Stimulated activated CD4-positive, alpha-beta T cell treated with anti-CD3 and anti-CD28 coated beads, Interleukin-4, amount 100 ng/mL, for 48 hours (primary cell): ENCODE data around the gene CACNB4.
"Not testable (repeated sequence)": the region's sequence is repeated elsewhere in the genome, so short reads cannot be mapped to it uniquely, and the experiment has no call there.

Experiments used
- DNase-seq, 2 donors: peaks; one replicate each; pipeline ENCODE4 v3.0.0-alpha.2; 2020; ENCODE audit warnings: low read depth in 2 of 2

Gene CACNB4

DNA sequence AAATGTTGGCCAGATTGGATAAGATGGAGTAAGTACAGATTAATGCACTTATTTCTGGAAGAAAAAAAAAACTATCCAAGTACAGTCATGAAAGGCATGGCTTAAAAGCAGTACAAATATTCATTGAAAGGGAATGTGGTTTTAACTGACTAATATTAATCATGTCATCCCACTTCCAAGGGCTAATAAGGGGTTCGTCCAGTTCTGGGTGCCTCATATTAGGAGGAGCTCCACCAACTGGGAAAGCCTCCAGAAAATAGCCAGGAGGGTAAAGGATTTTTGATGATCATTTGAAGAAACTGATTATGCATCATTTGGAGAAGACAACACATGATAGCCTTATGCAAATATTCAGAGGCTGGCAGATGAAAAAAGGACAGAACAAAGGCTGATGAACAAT lies 155.4 kb downstream of the CACNB4 start:
- DNase-seq: no peak

GRCh38 chr2:151942540-151943205 lies 156.2 kb downstream of the CACNB4 start:
- DNase-seq: not testable (repeated sequence)

- DNase-seq: no peak
Observed at GRCh38 chr2:151937966-151938365, 160.9 kb downstream of the CACNB4 start.

DNA sequence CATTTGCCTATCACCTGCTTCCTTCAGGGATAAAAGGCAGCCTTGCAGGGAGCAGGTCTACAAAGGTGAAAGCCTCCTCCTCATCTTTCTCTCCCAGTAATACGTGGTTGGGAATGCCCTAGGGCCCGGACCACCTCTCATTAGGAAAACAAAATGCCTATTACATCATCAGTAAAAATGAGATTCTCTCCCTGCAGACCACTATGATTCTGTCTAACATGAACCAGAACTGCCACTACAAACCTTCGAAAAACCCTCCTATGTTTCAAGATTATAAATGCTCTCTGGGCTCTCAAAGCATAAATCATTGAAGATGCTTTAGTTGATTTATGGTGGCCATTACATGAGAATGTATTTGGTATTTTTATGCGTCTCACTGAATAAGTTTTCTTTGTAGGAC lies 162.2 kb downstream of the CACNB4 start:
- DNase-seq: no peak

DNA sequence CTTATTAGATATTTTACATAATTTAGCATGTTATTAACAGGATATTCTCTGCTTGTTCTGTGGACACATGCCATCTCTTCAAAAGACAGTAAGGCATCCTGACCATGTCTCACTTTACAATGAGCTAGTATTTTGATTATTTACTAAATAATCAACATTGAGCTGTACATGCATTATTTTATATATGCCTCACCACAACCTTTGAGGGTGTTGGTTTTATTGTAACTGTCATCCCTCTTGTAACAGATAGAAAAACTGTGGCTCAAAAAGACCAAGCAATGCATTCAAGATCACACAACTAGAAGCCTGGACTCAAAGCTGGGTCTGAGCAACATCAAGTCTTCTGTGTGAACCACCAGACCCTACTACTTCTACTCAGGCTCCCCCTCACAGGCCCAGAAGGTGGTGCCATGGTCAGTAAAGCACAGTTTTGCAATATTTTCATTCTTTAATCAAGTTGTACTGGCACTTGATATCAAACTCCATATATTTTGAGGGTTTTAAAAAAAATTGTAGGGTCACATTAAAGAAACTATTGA lies 165.5 kb downstream of the CACNB4 start:
- no peak for DNase-seq

- no peak for DNase-seq
Observed at GRCh38 chr2:151931756-151932155, 167.1 kb downstream of the CACNB4 start.

DNA sequence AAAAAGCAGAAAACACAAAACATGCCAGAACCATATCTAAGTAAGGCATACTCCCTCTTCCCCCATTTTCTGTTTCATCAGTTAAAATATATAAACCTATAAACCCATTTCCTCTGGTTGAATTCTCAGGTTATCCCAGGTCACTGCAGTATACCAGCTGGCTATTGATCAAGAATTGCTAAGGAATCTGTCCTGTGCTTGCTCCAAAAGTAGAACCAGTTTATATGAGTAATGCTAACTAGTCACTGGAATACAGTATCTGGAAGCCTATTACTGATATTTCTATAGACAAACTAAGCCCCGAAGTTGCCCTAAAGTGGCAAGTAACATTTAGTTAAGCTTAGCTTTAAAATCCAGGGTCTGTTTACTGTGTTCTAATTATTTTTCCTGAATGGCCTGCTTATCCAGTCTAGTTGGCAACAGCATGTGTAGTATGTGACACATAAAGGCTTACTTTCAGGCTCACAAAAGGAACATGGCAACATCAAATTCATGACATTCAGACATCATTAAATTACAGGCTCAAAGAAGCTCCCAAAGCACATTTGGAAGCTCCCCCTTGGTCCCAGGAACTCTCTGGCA lies 167.7 kb downstream of the CACNB4 start:
- DNase-seq: no peak

DNA sequence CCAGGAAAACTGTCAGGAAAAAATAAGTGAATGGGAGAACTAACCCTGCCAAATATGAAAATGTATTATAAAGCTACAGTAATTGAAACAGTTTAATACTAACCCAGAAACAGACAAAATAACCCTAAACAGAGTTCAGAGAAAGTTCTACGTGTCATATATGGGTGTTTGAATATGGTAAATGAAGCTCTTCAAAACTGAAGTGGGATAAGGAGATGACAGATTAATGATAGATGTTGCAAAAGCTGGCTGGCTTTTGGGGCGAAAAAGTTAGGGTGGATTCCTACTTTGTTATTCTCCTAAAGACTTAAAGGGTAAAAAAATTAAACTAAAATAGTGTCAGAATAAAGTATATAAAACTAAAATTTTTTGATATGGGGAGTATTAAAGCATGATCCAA lies 168.8 kb downstream of the CACNB4 start:
- DNase-seq: no peak

GRCh38 chr2:151928380-151928779 lies 170.5 kb downstream of the CACNB4 start:
- DNase-seq: no peak

GRCh38 chr2:151927501-151928221 lies 171.2 kb downstream of the CACNB4 start:
- DNase-seq: no peak

DNA sequence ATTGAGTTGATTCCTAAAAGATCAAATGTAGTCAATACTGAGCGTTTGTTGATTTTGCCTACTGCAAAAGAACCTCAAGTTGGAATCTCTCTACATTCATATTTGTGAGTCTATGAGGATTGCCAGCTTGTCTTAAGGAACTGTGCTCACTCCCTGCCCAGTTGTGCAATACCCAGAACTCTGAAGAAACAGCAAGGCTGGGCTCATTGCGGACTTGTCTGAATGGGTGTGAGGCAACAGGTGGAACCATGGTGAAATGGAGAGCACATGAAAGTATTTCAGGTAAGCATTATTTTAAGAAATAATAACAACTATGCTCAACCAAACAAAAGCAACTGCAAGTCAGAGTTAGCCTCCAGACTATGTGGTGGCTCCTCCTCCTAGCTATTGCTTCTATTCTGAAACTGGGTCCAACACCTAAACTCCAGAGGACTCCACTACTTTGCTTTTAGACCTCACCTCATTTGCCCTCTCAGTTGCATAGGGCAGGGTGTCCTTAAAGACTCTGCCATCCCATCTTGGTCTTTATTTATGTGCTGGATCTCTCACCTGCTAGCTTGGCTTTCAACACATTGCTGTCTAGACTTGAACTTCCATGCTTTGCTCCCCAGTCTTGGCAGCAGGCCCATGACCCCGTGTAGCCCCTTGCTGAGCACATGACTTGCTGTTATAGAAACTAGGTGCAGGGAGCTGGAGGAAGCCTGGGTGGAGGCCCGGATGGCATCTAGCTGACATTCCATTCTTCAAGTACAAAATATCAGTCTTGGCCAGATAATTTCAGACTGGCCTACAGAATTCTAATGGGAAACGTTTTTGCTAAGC lies 175.8 kb downstream of the CACNB4 start:
- DNase-seq: no peak

DNA sequence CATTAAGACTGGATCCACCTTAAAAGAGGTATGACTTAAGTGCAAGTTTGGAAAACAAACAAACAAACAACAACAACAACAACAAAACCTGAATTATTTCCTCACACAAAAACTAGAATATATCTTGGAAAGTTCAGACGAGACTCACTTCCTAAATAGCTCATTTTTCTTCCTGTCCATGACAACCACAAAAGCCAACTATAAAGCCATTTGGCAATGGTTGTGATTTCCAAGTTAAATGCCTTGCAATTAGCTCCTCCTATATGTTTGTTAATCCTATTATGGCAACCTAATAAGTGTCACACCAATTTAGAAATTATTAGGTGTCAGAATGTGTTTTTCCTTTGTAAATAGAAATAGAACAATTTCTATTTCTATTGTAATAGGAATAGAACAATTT lies 179.1 kb downstream of the CACNB4 start:
- DNase-seq: no peak

DNA sequence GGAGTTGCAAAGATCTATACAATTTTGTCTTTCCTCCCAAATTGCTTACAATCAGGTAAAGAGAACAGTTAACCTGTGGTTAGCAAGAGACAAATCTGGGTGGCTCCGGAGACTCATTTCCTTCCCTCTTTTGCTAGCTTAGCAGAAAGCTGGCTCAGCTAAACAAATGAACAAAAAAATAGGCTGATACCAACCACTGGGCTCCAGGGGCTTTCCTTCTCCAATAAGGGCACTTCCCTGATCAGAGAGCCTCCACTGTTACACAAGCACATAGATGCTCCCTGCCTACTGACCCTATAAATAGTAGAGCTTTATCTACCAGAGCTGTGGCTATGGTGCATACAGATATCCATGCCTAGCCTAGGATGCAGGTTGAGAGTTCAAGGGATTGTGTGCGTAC lies 180.5 kb downstream of the CACNB4 start:
- no peak for DNase-seq

- no peak for DNase-seq
Observed at GRCh38 chr2:151916632-151917031, 182.2 kb downstream of the CACNB4 start.

GRCh38 chr2:151915629-151916025 lies 183.2 kb downstream of the CACNB4 start:
- DNase-seq: not testable (repeated sequence)

DNA sequence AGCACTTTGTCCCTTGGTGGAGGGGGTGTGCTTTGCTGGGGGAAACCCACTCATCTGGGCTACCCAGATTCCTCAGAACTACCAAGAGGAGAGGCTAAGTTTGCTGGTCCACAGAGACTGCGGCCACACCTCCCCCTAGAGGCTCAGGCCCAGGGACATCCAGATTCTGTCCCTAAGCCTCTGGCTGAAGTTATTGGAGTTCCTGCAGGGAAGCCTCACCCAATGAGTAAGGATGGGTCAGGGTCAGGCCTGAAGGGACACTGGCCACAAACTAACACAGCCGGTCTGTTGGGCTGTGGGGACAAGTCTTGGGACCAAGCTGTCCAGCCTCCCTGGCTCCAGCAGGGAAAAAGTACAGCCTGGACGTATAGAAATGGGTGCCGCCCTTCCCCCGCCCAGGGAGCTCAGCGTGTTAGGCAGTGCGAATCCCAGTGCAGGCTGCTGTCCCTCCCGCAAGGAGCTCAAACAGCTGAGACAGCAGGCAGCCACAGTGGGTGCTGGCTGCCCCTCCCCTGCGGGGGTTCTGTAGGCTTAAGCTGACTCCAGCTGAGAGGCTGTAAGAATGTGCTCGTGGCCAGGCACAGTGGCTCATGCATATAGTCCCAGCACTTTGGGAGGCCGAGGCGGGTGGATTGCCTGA lies 183.7 kb downstream of the CACNB4 start:
- no peak for DNase-seq

DNA sequence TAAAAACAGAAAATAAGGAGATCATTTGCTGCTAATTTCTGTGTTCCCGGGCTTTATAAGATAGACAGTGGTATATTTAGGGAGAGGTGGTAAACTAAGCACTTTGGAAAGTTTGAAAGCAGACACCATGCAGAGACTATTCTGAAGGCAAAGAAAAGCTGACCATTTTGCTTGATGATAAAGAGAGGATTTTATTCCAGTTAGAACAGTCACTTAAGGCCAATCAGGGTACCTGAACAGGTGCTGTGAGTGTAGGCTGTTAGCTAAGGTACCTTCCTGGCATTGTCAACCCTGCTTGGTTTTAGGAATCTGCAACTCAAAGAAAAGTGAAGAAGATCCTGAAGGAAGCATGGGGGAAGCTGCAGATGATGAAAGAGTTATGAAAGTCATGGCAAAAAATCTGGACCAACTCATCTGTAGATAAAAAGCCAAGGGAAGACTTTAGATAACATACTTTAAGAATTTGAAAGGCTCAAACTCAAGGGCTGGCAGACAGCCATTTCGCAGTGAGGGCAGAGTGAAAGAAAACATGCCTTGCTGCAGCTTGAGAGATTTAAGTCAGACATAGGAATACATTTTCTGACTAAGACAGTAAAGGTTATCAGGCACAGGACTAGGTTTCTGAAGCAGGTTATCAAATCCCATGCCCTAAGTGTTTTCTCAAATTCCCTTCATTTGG lies 190.5 kb downstream of the CACNB4 start:
- no peak for DNase-seq

GRCh38 chr2:151907286-151908203 lies 191.3 kb downstream of the CACNB4 start:
- DNase-seq: no peak

GRCh38 chr2:151906633-151906998 lies 192.2 kb downstream of the CACNB4 start:
- DNase-seq: no peak
